Endothelial cell of umbilical vein (primary cell): ENCODE measurements around the gene USP47.

ENCODE experiments used
- POLR2AphosphoS5 ChIP-seq: IDR thresholded peaks from 2 replicates; pipeline ENCODE4 v1.6.1; 2012; ENCODE audit warnings: low read depth, mild to moderate bottlenecking, control low read depth, low read length, moderate library complexity; ENCODE audit not compliant: insufficient read depth
- TF ChIP-seq, protein P1 (sequence below), 2 donors: IDR thresholded peaks; 1 replicate in 1 of 2; 2 replicates in 1 of 2; pipeline ENCODE4 v1.5.1; 2011; ENCODE audit warnings: low read length in 2 of 2, mild to moderate bottlenecking in 2 of 2, moderate library complexity in 2 of 2, control low read depth in 1 of 2, inconsistent platforms in 1 of 2, low read depth in 1 of 2; ENCODE audit not compliant: insufficient read depth in 1 of 2; ENCODE audit errors: extremely low read depth in 1 of 2

DNA sequence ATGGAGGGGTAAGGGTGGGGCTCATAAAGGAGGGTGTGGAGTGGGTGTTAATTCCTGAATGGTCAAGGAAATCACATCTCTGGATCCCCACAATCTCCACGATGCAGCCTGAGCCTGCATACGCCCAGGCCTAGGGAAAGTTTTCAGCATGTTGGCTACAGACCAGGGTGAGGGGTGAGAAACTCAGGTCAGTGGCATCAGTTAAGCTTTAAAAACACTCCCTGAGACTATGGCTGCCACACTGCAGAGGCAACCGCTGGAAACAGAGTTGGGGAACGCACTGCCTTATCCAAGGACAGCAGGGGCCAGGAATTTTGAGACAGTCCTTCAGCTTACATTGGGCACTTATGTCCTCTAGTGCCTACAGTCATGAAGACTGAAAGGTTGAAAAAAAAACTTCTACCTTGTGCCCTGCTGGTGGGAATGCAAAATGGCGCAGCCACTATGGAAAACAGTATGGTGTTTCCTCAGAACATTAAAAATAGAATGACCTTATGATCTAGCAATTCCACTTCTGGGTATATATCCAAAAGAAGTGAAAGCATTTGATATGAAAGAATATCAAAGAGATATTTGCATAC is 147.0 kb downstream of the USP47 start:
- TF ChIP-seq, protein P1, sequence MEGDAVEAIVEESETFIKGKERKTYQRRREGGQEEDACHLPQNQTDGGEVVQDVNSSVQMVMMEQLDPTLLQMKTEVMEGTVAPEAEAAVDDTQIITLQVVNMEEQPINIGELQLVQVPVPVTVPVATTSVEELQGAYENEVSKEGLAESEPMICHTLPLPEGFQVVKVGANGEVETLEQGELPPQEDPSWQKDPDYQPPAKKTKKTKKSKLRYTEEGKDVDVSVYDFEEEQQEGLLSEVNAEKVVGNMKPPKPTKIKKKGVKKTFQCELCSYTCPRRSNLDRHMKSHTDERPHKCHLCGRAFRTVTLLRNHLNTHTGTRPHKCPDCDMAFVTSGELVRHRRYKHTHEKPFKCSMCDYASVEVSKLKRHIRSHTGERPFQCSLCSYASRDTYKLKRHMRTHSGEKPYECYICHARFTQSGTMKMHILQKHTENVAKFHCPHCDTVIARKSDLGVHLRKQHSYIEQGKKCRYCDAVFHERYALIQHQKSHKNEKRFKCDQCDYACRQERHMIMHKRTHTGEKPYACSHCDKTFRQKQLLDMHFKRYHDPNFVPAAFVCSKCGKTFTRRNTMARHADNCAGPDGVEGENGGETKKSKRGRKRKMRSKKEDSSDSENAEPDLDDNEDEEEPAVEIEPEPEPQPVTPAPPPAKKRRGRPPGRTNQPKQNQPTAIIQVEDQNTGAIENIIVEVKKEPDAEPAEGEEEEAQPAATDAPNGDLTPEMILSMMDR (IDR thresholded peaks at IDR 0.05; ENCODE audit: extremely low read depth in 1 of 2, insufficient read depth in 1 of 2, low read depth in 1 of 2, low read length in 2 of 2): no peak
- no peak for TF ChIP-seq POLR2AphosphoS5
